Endothelial cell of umbilical vein (primary cell): ENCODE data around the gene TECTA. TPM values are rescaled to one million over a fixed set of nuclear protein-coding genes. Genes with fewer than 3 reads are reported as not detected.

Source experiments
- BruUV-seq: library from RNA; stranded (reverse); fragments of 400-500 nt; replicated peaks from 2 replicates; lab custom pipeline; 2021; lab: Mats Ljungman, UMichigan
- CTCF ChIA-PET: fragments of 300-600, 350-600 bp; sonication (Branson Sonifier 250); formaldehyde crosslinking; loops from one replicate; lab custom pipeline; 2021; ENCODE audit warnings: antibody characterized with exemption, inconsistent platforms; lab: Charles Lee
- POLR2A ChIA-PET: fragments of 300-600, 350-600 bp; sonication (Branson Sonifier 250); formaldehyde crosslinking; loops from one replicate; lab custom pipeline; 2021; ENCODE audit warnings: antibody characterized with exemption, inconsistent platforms; lab: Charles Lee
- DNase-seq: peaks from one replicate; pipeline ENCODE4 v3.0.0-alpha.2; 2011; ENCODE audit warnings: low read depth, low spot score
- FAIRE-seq: peaks from 2 replicates; lab custom pipeline; 2011; peaks lifted over from hg19 to GRCh38; lab: Jason Lieb, UNC
- H2AFZ ChIP-seq: 2 replicates; pipeline ENCODE4 v1.6.0; 2012; ENCODE audit warnings: low read depth, low read length, control low read depth, inconsistent platforms
- H3K27ac ChIP-seq: 2 replicates; pipeline ENCODE4 v1.5.1; 2011; ENCODE audit warnings: low read depth, mild to moderate bottlenecking, control low read depth, low read length, moderate library complexity; ENCODE audit not compliant: insufficient read depth
- H3K27me3 ChIP-seq, 2 experiments: 2 replicates each; pipeline versions ENCODE4 v1.6.0 to v1.6.1; 2011; ENCODE audit warnings: low read length in 2 of 2, mixed read lengths in 1 of 2; ENCODE audit not compliant: control insufficient read depth in 2 of 2, insufficient read depth in 2 of 2
- H3K36me3 ChIP-seq, 2 experiments: 2 replicates in 1 of 2; 3 replicates in 1 of 2; pipeline ENCODE4 v1.5.1; 2011; ENCODE audit warnings: low read length in 2 of 2, mild to moderate bottlenecking in 1 of 2, moderate library complexity in 1 of 2; ENCODE audit not compliant: control insufficient read depth in 2 of 2, insufficient read depth in 2 of 2; ENCODE audit errors: extremely low read depth in 1 of 2
- H3K4me1 ChIP-seq: 3 replicates; pipeline ENCODE4 v1.5.1; 2011; ENCODE audit warnings: mild to moderate bottlenecking, low read length; ENCODE audit not compliant: control insufficient read depth, insufficient read depth; ENCODE audit errors: extremely low read depth
- H3K4me2 ChIP-seq: 2 replicates; pipeline ENCODE4 v1.6.1; 2011; ENCODE audit warnings: low read length, control low read depth, mixed read lengths; ENCODE audit not compliant: insufficient read depth
- H3K4me3 ChIP-seq, 3 experiments: fragments of 200-600 bp in 1 of 3; sonication (generic), shearing (Covaris generic) in 1 of 3; replicated peaks in 1 of 3; 2 replicates each; pipeline ENCODE4 v1.5.1; 2011 to 2016; ENCODE audit warnings: control low read depth in 3 of 3, low read length in 3 of 3, mild to moderate bottlenecking in 2 of 3, inconsistent platforms in 1 of 3, low read depth in 1 of 3, moderate library complexity in 1 of 3; ENCODE audit not compliant: insufficient read depth in 1 of 3
- H3K79me2 ChIP-seq: 2 replicates; pipeline ENCODE4 v1.6.0; 2012; ENCODE audit warnings: low read length, inconsistent platforms; ENCODE audit not compliant: control insufficient read depth, insufficient read depth
- H3K9ac ChIP-seq: replicated peaks from 2 replicates; pipeline ENCODE3; 2011; ENCODE audit warnings: low read length, control low read depth; ENCODE audit not compliant: insufficient read depth; ENCODE audit errors: extremely low read depth
- H3K9me1 ChIP-seq: replicated peaks from 3 replicates; pipeline ENCODE4 v1.6.0; 2011; ENCODE audit warnings: mild to moderate bottlenecking, low read length; ENCODE audit not compliant: control insufficient read depth, insufficient read depth; ENCODE audit errors: extremely low read depth
- H3K9me3 ChIP-seq: replicated peaks from 2 replicates; pipeline ENCODE4 v1.5.1; 2012; ENCODE audit warnings: low read length, inconsistent platforms; ENCODE audit not compliant: control insufficient read depth, insufficient read depth
- H4K20me1 ChIP-seq: replicated peaks from 2 replicates; pipeline ENCODE3; 2011; ENCODE audit warnings: mild to moderate bottlenecking, low read length; ENCODE audit not compliant: control insufficient read depth, insufficient read depth; ENCODE audit errors: extremely low read depth
- CTCF ChIP-seq, 2 donors: IDR thresholded peaks; 1 replicate in 1 of 2; 2 replicates in 1 of 2; pipeline ENCODE4 v1.5.1; 2011; ENCODE audit warnings: low read length in 2 of 2, mild to moderate bottlenecking in 2 of 2, moderate library complexity in 2 of 2, control low read depth in 1 of 2, inconsistent platforms in 1 of 2, low read depth in 1 of 2; ENCODE audit not compliant: insufficient read depth in 1 of 2; ENCODE audit errors: extremely low read depth in 1 of 2
- EZH2 ChIP-seq: IDR thresholded peaks from 2 replicates; pipeline ENCODE4 v1.6.1; 2012; ENCODE audit warnings: borderline replicate concordance, low read depth, mild to moderate bottlenecking, moderate library complexity, low read length, inconsistent platforms; ENCODE audit not compliant: severe bottlenecking
- FOS ChIP-seq: IDR thresholded peaks from 2 replicates; pipeline ENCODE4 v1.6.1; 2011; ENCODE audit warnings: mild to moderate bottlenecking, low read length, moderate library complexity, borderline replicate concordance; ENCODE audit not compliant: insufficient read depth
- GATA2 ChIP-seq: IDR thresholded peaks from 2 replicates; pipeline ENCODE4 v1.7.0; 2011; ENCODE audit warnings: low read depth, mild to moderate bottlenecking, moderate library complexity, mixed read lengths, low read length; ENCODE audit not compliant: insufficient read length, insufficient read depth
- JUN ChIP-seq: IDR thresholded peaks from 2 replicates; pipeline ENCODE4 v1.6.1; 2011; ENCODE audit warnings: borderline replicate concordance, low read depth; ENCODE audit not compliant: insufficient read length, insufficient read depth
- MAX ChIP-seq: IDR thresholded peaks from 2 replicates; pipeline ENCODE4 v1.6.1; 2011; ENCODE audit not compliant: insufficient read depth, insufficient read length
- MYC ChIP-seq: IDR thresholded peaks from one replicate; pipeline ENCODE4 v1.6.1; 2011; ENCODE audit warnings: mild to moderate bottlenecking, low read depth, low read length
- POLR2A ChIP-seq: IDR thresholded peaks from 2 replicates; pipeline ENCODE4 v1.6.1; 2012; ENCODE audit warnings: low read depth, mild to moderate bottlenecking, control low read depth, low read length
- POLR2AphosphoS5 ChIP-seq: IDR thresholded peaks from 2 replicates; pipeline ENCODE4 v1.6.1; 2012; ENCODE audit warnings: low read depth, mild to moderate bottlenecking, control low read depth, low read length, moderate library complexity; ENCODE audit not compliant: insufficient read depth
- dilution Hi-C: fragments of 300-500 bp; cut with MboI; formaldehyde crosslinking; loops from one replicate; pipeline ENCODE4 v1.15.0; 2019; ENCODE audit warnings: low sequenced_read_pairs; ENCODE audit not compliant: extremely low pct_ligation_motif_present
- intact Hi-C: fragments of 100-400 bp; cut with micrococcal nuclease; formaldehyde crosslinking; loops from one replicate; pipeline ENCODE4 v1.10.0; 2022
- polyA plus RNA-seq, 4 experiments: library from polyadenylated mRNA; depleted of rRNA in 3 of 4; stranded (reverse) in 3 of 4; unstranded in 1 of 4; fragments of >200 nt; gene quantifications; 2 replicates each; pipeline versions ENCODE4 v1.2.1 to v1.2.3, GENCODE V29; 2011 to 2012; ENCODE audit warnings: missing spikeins in 1 of 4
- total RNA-seq: library from RNA; stranded (reverse); gene quantifications from 2 replicates; pipeline ENCODE4 v1.2.3, GENCODE V29; 2021

The TECTA gene
- total and polyA plus RNA-seq, 2 donors (not counting 3 experiments of a cell fraction or from before 2014, with no cell fraction given), result 0.44 to 0.69 TPM

GRCh38 chr11:121090145-121090721 is 10.8 kb upstream of the TECTA start:
- BruUV-seq, result no TSS peak
- DNase-seq (no peak), FAIRE-seq (no peak)
- TF ChIP-seq FOS, result no peak
- TF ChIP-seq POLR2A, result no peak
- TF ChIP-seq MAX, result no peak
- TF ChIP-seq CTCF (IDR thresholded peaks at IDR 0.05; ENCODE audit: extremely low read depth in 1 of 2, insufficient read depth in 1 of 2, low read depth in 1 of 2, low read length in 2 of 2), result no peak
- no peak for TF ChIP-seq MYC
- no peak for TF ChIP-seq JUN
- TF ChIP-seq POLR2AphosphoS5, result no peak
- no peak for TF ChIP-seq GATA2
- no peak for TF ChIP-seq EZH2
- no peaks in the 10 kb centered on the region for H4K20me1 ChIP-seq
- intact Hi-C loops (no loop called here), dilution Hi-C loops (no loop called here)
- no peaks in the 10 kb centered on the region for H3K9me3 ChIP-seq
- H3K36me3 ChIP-seq, result peaks cover 3 to 4% of the 10 kb centered on the region in 2 experiments
- H2AFZ ChIP-seq, result no peak overlapping the region
- no peak overlapping the region for H3K27ac ChIP-seq
- H3K4me1 ChIP-seq, result no peaks in the 10 kb centered on the region
- H3K9ac ChIP-seq, result no peak overlapping the region
- no peak overlapping the region for H3K4me3 ChIP-seq
- no peak overlapping the region for H3K4me2 ChIP-seq
- no peaks in the 10 kb centered on the region for H3K79me2 ChIP-seq
- H3K27me3 ChIP-seq, result no peaks in the 10 kb centered on the region
- ChIA-PET CTCF (interaction anchor here (0.8 kb wide), 1 partner anchor 105 kb away, joined by 3 read pairs; no protein-coding TSS in a partner anchor), POLR2A (no interaction called here)
- H3K9me1 ChIP-seq, result peaks cover 2% of the 10 kb centered on the region
